Mammary epithelial cell (primary cell): ENCODE measurements around the gene PACSIN2.

Source experiments
- EZH2 ChIP-seq: IDR thresholded peaks from 2 replicates; pipeline ENCODE4 v1.6.1; 2012; ENCODE audit warnings: low read length, inconsistent platforms, borderline replicate concordance
- TF ChIP-seq, protein P1 (sequence below), 2 donors: IDR thresholded peaks in 1 of 2; conservative IDR thresholded peaks in 1 of 2; 2 replicates each; pipeline ENCODE4 v1.5.1; 2011 to 2012; ENCODE audit warnings: inconsistent platforms in 2 of 2, low read length in 2 of 2, mild to moderate bottlenecking in 2 of 2, control low read depth in 1 of 2, low read depth in 1 of 2; ENCODE audit not compliant: insufficient read depth in 1 of 2; ENCODE audit errors: extremely low read depth in 1 of 2

DNA sequence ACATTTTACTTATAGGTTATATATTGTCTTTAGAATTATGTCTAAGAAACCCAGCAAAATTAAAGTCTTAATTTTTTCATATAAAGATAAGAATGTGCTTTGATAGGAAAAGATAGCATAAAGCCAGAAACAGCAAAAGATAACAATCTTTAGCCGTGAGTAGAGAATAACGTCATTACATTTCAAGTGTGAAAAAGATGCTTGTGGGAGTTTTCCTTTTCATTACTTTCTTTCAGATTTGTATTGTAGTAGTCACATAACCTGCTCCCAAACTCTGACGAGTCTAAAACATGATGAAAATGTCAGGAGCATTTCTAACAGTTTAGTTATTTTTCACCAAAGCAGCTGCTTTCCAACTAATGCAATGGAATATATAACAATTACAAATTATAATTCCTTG lies 189.2 kb downstream of the PACSIN2 start:
- TF ChIP-seq, protein P1, sequence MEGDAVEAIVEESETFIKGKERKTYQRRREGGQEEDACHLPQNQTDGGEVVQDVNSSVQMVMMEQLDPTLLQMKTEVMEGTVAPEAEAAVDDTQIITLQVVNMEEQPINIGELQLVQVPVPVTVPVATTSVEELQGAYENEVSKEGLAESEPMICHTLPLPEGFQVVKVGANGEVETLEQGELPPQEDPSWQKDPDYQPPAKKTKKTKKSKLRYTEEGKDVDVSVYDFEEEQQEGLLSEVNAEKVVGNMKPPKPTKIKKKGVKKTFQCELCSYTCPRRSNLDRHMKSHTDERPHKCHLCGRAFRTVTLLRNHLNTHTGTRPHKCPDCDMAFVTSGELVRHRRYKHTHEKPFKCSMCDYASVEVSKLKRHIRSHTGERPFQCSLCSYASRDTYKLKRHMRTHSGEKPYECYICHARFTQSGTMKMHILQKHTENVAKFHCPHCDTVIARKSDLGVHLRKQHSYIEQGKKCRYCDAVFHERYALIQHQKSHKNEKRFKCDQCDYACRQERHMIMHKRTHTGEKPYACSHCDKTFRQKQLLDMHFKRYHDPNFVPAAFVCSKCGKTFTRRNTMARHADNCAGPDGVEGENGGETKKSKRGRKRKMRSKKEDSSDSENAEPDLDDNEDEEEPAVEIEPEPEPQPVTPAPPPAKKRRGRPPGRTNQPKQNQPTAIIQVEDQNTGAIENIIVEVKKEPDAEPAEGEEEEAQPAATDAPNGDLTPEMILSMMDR (conservative IDR thresholded peaks at IDR 0.05 in 1 of 2, IDR thresholded peaks at IDR 0.05 in 1 of 2; ENCODE audit: extremely low read depth in 1 of 2, insufficient read depth in 1 of 2, low read depth in 1 of 2, low read length in 2 of 2), result no peak
- no peak for TF ChIP-seq EZH2
